Measurements from ENCODE around the gene RNF26.

RNF26 gene

DNA sequence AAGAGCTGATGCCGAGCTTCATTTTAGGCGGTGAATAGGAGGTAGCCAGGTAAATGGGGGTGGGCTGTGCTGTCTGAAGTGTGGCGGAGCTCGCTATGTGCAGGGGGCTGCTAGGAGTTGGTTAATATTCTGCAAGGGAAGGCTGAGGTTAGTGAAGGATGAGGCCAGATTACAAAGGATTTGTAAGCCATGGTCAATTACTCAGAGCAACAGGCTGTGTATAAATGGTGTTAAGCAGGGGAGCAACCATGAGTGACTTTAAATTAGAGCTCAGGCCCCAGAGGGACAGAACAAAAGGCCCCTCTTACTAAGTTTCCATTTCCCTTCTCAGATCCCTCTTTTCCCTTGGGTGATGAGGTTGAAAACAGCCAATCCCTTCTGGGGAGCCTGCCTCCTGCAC is 10.1 kb upstream of the RNF26 start:
- TF ChIP-seq, protein P1, sequence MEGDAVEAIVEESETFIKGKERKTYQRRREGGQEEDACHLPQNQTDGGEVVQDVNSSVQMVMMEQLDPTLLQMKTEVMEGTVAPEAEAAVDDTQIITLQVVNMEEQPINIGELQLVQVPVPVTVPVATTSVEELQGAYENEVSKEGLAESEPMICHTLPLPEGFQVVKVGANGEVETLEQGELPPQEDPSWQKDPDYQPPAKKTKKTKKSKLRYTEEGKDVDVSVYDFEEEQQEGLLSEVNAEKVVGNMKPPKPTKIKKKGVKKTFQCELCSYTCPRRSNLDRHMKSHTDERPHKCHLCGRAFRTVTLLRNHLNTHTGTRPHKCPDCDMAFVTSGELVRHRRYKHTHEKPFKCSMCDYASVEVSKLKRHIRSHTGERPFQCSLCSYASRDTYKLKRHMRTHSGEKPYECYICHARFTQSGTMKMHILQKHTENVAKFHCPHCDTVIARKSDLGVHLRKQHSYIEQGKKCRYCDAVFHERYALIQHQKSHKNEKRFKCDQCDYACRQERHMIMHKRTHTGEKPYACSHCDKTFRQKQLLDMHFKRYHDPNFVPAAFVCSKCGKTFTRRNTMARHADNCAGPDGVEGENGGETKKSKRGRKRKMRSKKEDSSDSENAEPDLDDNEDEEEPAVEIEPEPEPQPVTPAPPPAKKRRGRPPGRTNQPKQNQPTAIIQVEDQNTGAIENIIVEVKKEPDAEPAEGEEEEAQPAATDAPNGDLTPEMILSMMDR (IDR thresholded peaks at IDR 0.05; ENCODE audit: poor library complexity, severe bottlenecking) = no peak
- ATAC-seq (ENCODE audit: low read depth) (no peak), DNase-seq (ENCODE audit: low spot score) (no peak)
- no peak overlapping the region for H3K4me3 ChIP-seq (ENCODE audit: severe bottlenecking)
- no peaks in the 10 kb centered on the region for H3K9me3 ChIP-seq (ENCODE audit: severe bottlenecking)
- no peak overlapping the region for H3K27ac ChIP-seq (ENCODE audit: poor library complexity, severe bottlenecking)
- H3K27me3 ChIP-seq (ENCODE audit: insufficient read depth, poor library complexity, severe bottlenecking) = no peaks in the 10 kb centered on the region
- H3K36me3 ChIP-seq (ENCODE audit: low read depth) = no peaks in the 10 kb centered on the region
- no peaks in the 10 kb centered on the region for H3K4me1 ChIP-seq (ENCODE audit: insufficient read depth, poor library complexity, severe bottlenecking)

DNA sequence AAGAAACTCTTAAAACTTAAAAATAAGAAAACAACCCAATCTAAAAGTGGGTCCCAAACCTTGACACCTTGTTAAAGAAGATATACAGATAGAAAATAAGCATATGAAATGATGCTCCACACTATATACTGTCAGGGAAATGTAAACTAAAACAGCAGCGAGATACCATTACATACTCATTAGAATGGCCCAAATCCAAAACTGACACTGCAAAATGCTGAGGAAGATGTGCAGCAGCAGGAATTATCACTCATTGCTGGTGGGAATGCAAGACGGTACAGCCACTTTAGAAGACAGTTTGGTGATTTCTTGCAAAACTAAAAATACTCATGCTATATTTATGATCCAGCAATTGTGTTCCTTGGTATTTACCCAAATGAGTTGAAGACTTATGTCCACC is 5.0 kb upstream of the RNF26 start:
- no peak for ATAC-seq (ENCODE audit: low read depth)
- H3K4me1 ChIP-seq (ENCODE audit: insufficient read depth, poor library complexity, severe bottlenecking) = no peaks in the 10 kb centered on the region
- H3K4me3 ChIP-seq (ENCODE audit: severe bottlenecking) = no peak overlapping the region
- TF ChIP-seq, protein P1 (IDR thresholded peaks at IDR 0.05; ENCODE audit: poor library complexity, severe bottlenecking) = no peak
- no peaks in the 10 kb centered on the region for H3K27me3 ChIP-seq (ENCODE audit: insufficient read depth, poor library complexity, severe bottlenecking)
- H3K36me3 ChIP-seq (ENCODE audit: low read depth) = no peaks in the 10 kb centered on the region
- no peak for DNase-seq (ENCODE audit: low spot score)
- H3K27ac ChIP-seq (ENCODE audit: poor library complexity, severe bottlenecking) = no peak overlapping the region
- no peaks in the 10 kb centered on the region for H3K9me3 ChIP-seq (ENCODE audit: severe bottlenecking)

DNA sequence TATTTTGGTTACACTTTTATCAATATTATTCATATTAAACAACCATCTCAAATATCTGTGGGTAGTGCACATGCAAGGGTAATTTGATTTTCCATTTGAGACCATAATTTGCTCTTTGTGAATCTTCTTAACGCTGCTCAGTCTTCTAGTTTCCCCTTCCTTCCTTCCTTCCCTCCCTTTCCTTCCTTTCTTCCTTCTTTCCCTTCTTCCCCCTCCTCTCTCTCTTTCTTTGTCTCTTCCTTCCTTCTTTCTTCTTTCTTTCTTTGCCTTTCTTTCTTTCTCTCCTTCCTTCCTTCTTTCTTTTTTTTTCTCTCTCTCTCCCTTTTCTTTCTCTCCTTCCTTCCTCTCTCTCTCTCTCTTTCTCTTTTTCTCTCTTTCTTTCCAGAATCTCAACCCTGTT is 4.1 kb upstream of the RNF26 start:
- H3K27me3 ChIP-seq (ENCODE audit: insufficient read depth, poor library complexity, severe bottlenecking) = no peaks in the 10 kb centered on the region
- no peak overlapping the region for H3K27ac ChIP-seq (ENCODE audit: poor library complexity, severe bottlenecking)
- no peaks in the 10 kb centered on the region for H3K9me3 ChIP-seq (ENCODE audit: severe bottlenecking)
- no peaks in the 10 kb centered on the region for H3K4me1 ChIP-seq (ENCODE audit: insufficient read depth, poor library complexity, severe bottlenecking)
- no peaks in the 10 kb centered on the region for H3K36me3 ChIP-seq (ENCODE audit: low read depth)
- no peak overlapping the region for H3K4me3 ChIP-seq (ENCODE audit: severe bottlenecking)
- ATAC-seq (ENCODE audit: low read depth) (no peak), DNase-seq (ENCODE audit: low spot score) (no peak)
- TF ChIP-seq, protein P1 (IDR thresholded peaks at IDR 0.05; ENCODE audit: poor library complexity, severe bottlenecking) = no peak

DNA sequence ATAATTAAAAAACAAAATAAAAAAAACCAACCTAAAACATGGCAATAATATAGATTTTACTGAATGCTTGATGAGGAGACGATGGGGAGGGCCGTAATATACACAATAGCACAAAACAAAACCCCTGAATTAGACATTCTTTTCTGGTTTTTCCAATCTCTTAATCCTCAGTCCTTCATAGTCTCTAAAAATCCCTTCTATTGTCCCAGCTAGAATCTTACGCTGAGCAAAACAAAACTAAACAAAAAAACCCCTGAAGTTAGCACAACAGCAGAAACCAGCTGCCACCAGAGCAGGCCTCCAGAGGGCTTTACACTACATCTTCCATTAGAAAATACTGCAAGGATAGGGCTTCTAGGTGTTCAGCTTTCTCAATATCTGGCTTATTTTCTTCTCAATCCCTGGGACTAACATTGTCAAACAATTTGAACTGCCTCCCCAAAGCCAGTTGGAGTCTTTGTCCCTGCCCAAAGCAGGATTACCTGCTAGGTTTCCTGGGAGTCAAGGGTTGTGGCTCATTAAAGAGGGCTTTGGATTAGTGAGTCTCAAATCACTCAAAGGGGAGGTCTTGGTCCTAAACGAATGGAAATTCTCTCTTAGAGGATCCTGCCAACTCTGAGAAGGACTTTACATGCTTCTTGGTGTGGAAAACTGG is 2.1 kb upstream of the RNF26 start:
- H3K36me3 ChIP-seq (ENCODE audit: low read depth) = peaks cover 9% of the 10 kb centered on the region; the same call in 1 of the 2 replicates
- H3K9me3 ChIP-seq (ENCODE audit: severe bottlenecking) = no peaks in the 10 kb centered on the region
- DNase-seq (ENCODE audit: low spot score) (no peak), ATAC-seq (ENCODE audit: low read depth) (no peak)
- peaks cover 2% of the 10 kb centered on the region for H3K4me1 ChIP-seq (ENCODE audit: insufficient read depth, poor library complexity, severe bottlenecking)
- H3K27me3 ChIP-seq (ENCODE audit: insufficient read depth, poor library complexity, severe bottlenecking) = no peaks in the 10 kb centered on the region
- no peak overlapping the region for H3K4me3 ChIP-seq (ENCODE audit: severe bottlenecking)
- H3K27ac ChIP-seq (ENCODE audit: poor library complexity, severe bottlenecking) = no peak overlapping the region
- TF ChIP-seq, protein P1 (IDR thresholded peaks at IDR 0.05; ENCODE audit: poor library complexity, severe bottlenecking) = no peak

DNA sequence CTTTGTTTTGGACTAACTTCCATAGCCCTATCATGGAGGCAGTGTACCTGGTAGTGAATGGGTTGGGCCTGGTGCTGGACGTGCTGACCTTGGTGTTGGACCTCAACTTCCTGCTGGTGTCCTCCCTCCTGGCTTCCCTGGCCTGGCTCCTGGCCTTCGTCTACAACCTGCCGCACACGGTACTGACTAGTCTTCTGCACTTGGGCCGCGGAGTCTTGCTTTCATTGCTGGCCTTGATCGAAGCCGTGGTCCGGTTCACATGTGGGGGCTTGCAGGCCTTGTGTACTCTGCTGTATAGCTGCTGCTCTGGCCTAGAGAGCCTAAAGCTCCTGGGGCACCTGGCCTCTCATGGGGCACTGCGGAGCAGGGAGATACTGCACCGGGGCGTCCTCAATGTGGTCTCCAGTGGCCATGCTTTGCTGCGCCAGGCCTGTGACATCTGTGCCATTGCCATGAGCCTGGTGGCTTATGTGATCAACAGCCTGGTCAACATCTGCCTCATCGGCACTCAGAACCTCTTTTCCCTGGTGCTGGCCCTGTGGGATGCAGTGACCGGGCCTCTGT is 846 bp downstream of the RNF26 start:
- H3K36me3 ChIP-seq (ENCODE audit: low read depth) = peaks cover 10% of the 10 kb centered on the region; the same call in 1 of the 2 replicates
- TF ChIP-seq, protein P1 (IDR thresholded peaks at IDR 0.05; ENCODE audit: poor library complexity, severe bottlenecking) = no peak
- peaks cover 5% of the 10 kb centered on the region for H3K27me3 ChIP-seq (ENCODE audit: insufficient read depth, poor library complexity, severe bottlenecking)
- no peaks in the 10 kb centered on the region for H3K9me3 ChIP-seq (ENCODE audit: severe bottlenecking)
- peak overlapping the region; percentile 87 for H3K4me3 ChIP-seq (ENCODE audit: severe bottlenecking)
- peaks cover 10% of the 10 kb centered on the region for H3K4me1 ChIP-seq (ENCODE audit: insufficient read depth, poor library complexity, severe bottlenecking)
- DNase-seq (ENCODE audit: low spot score) (no peak), ATAC-seq (ENCODE audit: low read depth) (no peak)
- H3K27ac ChIP-seq (ENCODE audit: poor library complexity, severe bottlenecking) = peak overlapping the region; percentile 43
